NCI-H2227 treated with DMSO at 0.1 percent for 48 hours (cell line): ENCODE data around the gene NCOA3.
A peak's percentile ranks its signal among the peaks of the same experiment; 100 is the strongest.
"Not testable (repeated sequence)": the region's sequence is repeated elsewhere in the genome, so short reads cannot be mapped to it uniquely, and the experiment has no call there.

Experiments
- DNase-seq: peaks from one replicate; lab custom pipeline; 2025; lab: John Stamatoyannopoulos, UW

Gene NCOA3

GRCh38 chr20:47501482-47502270 is at the start of gene NCOA3:
NCOA3 (plus strand) TSS chr20:47501887; CDS start chr20:47622248, 120,361 bp downstream.
- DNase-seq, result peak; percentile 91

GRCh38 chr20:47452736-47453161 is 48.9 kb upstream of the NCOA3 start:
- no peak for DNase-seq

DNA sequence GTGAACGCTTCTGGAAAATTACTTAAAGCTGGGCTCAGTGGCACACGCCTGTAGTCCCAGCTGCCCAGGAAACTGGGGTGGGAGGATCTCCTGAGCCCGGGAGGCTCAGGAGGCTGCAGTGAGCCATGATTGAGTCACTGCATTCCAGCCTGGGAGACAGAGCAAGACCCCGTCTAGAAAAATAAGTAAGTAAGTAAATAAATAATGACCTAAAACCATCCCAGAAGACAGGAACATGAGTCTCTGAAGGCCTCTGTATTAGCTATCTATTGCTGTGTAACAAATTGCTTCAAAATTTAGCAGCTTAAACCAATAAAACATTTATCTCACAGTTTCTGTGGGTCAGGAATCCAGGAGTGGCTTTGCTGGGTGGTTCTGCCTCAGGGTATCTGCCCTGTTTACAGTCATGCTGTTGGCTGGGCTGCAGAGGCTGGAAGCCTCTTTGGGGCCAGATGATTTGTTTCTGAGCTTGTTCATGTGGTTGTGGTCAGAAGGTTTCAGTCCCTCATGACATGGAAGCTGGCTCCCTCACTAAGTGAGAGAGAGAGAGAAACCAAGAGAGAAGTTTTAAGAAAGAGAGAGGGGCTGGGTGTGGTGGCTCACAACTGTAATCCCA is 48.4 kb upstream of the NCOA3 start:
- DNase-seq, result no peak

GRCh38 chr20:47454298-47455132 is 47.2 kb upstream of the NCOA3 start:
- DNase-seq, result no peak

DNA sequence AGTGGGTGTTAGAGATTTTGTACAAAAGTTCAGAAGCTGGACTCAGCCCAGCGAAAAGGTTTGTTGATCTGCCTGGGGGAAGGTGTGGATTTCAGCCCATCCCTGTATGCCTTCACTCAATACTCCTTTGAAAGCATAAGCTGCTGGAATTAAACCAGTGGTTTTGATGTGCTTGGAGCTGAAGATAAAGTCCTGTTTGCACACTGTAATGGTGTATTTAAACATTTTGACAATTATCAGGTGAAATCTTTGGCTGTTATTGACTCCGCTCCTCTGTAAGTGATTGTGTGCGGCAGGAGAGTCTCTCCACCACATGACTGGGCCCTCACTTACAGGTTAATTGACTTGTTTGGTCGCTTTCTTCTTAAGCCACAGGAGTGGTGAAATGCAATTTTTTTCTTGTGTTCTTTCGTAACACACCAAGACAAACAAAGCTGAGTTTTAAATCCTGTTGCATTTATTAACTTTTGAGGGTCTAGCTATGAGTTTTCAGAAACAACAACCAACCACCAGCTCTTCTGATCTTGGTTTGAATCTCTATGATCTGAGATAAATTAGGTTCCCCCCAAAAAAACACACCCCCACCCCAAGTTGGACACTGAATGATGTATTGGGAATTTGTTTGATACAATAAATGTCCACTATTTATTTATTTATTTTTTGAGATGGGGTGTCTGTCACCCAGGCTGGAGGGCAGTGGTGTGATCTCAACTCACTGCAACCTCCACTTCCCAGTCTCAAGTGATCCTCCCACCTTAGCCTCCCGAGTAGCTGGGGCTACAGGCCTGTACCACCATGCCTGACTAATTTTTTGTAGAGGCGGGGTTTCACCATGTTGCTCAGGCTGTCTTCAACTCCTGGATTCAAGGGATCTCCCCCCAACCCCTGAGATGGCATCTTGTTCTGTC is 46.3 kb upstream of the NCOA3 start:
- no peak for DNase-seq

GRCh38 chr20:47456041-47456537 is 45.6 kb upstream of the NCOA3 start:
- no peak for DNase-seq

- no peak for DNase-seq
Observed at GRCh38 chr20:47456952-47457724, 44.5 kb upstream of the NCOA3 start.

DNA sequence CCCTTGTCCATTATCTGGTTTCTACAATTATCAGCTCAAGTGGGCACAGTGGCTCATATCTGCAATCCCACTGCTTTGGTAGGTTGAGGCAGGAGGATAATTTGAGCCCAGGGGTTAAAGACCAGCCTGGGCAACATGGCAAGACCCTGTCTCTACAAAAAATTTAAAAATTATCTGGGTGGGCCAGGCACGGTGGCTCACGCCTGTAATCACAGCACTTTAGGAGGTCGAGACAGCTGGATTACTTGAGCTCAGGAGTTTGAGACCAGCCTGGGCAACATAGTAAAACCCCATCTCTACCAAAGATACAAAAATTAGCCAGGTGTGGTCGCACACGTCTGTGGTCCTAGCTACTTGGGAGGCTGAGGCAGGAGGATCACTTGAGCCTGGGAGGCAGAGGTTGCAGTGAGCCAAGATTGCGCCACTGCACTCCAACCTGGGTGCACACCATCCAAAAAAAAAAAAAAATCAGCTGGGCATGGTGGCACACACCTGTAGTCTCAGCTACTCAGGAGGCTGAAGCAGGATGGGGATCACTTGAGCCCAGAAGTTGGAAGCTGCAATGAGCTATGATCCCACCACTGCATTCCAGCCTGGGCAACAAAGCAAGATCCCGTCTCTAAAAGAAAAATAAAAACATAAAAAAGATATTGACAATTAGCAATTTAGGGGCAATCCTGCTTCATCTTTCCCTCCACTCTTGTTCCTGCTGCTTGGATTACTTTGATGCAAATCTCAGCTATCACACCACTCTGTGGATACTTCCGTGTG is 43.2 kb upstream of the NCOA3 start:
- not testable (repeated sequence) for DNase-seq

GRCh38 chr20:47459344-47460073 is 42.2 kb upstream of the NCOA3 start:
- DNase-seq, result no peak

- DNase-seq, result not testable (repeated sequence)
Observed at GRCh38 chr20:47460761-47461112, 41.0 kb upstream of the NCOA3 start.

DNA sequence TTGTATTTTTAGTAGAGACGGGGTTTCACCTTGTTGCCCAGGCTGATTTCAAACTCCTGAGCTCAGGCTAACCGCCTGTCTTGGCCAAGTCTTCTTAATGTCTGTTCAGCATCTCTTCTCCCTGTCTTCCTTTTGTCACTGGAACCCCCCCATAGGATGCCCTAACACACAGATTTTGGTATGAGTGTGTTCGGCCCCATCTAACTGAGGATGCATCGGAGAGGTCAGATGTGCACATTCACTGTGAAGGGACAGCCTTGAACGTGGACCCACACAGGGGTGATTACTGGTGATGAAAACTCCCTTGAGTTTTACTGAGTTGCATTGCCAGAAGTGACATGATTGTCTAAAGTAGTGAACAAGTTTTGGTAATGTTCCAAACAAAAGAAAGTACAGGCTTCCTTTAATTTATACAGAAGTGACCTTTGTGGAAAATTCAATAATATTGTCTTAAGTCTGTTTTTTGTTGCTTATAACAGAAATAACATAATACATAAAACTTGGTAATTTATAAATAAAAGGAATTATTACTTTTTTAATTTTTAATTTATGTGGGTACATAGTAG is 40.5 kb upstream of the NCOA3 start:
- DNase-seq, result no peak

DNA sequence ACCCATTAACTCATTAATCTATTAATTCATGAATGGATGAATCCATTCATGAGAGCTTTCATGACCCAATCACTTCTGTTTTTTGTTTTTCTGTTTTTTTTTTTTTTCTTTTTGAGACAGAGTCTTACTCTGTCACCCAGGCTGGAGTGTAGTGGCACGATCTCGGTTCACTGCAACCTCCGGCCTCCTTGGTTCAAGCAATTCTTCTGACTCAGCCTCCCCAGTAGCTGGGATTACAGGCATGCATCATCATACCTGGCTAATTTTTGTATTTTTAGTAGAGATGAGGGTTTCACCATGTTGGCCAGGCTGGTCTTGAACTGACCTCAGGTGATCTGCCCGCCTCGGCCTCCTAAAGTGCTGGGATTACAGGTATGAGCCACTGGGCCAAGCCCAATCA is 39.8 kb upstream of the NCOA3 start:
- DNase-seq, result not testable (repeated sequence)

DNA sequence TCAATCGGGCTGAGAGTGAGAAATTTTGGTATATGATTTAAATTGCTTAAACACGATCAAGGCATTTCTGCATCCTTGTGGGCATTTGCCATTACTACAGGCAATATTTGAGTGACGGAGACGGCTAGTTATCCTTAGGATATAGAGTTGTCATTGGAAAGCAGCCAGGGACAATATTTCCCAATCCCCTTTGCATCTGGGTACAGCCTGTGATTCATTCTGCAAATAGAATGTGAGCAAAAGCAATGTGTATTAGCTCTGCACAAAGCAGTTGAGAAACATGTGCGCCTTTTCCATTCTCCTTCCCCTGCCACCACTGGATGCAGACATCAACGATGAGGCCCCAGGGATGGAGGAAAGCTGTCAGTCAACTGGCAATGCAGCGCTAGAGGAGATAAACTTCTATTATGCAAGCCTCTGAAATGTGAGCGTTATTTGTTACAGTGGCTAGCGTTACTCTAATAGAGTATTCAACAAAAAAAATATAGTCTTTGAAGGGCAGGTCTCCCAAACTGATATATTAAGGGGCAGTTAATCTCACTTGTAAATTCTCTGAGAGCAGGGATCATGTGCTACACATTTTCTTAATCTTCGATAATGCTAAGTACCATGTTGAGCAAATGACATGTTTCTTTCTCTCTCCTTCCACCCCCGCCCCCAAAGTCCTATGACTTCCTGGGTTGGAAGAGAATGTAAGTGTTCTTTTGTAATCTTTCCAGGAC is 37.1 kb upstream of the NCOA3 start:
- peak; percentile 66 for DNase-seq

- DNase-seq, result no peak
Observed at GRCh38 chr20:47465335-47466090, 36.2 kb upstream of the NCOA3 start.

DNA sequence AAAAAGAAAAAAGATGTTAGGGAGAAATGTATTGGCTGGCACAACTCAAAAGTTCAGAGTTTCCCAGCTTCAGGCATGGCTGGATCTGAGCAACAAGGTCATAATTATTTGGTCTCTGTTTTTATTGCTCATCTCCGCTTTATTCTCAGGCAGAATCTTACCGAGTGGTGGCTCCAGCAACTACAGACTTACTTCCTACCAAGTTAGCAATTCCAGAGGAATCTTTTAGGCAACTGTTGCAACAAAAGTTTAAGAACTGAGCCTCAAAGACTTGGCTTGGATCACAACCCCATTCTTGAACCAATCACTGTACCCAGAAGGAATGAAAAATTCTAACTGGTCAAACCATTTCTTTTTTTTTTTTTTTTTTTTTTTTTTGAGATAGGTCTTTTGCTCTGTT is 35.5 kb upstream of the NCOA3 start:
- DNase-seq, result no peak

DNA sequence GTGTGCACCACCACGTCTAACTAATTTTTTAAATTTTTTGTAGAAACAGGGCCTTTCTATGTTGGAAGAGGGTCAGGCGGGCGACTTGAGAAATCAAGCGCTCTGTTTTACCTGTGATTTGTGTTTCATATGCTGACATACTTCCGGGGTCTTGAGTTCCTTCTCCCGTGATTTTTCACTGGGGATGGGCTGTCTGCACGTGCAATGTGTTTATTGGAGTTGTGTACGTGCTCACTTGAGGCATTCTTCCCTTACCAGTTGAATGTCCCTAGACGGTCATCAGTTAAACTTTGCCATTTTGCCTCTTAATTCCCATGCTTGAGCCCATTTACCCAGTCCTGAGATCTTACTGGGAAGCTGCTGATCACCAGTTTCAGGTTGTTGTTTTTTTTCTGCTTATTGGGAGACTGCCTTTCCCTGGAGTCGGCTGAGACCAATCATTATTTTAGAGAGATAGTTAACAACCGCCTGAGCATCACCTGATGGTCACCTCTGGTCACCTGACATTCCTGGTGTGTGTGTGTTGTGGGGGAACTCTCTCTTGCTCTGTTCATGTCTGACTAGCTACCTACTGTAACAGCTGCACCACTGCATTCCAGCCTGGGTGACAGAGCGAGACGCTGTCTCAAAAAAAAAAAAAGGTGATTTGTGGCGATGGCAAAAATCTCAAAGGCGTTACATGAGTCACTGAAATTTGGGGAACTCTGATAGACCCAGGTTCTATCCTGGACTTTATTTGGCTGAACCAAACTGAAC is 34.8 kb upstream of the NCOA3 start:
- DNase-seq, result no peak
